HL-60 (cell line): ENCODE results near the gene NOS1AP.

Experiments used
- DNase-seq, 2 experiments: peaks; one replicate each; pipeline ENCODE4 v3.0.0-alpha.2; 2010 to 2020; ENCODE audit warnings: low read depth in 1 of 2, low spot score in 1 of 2
- H3K27ac ChIP-seq: fragments of 250-450 bp; sonication (Bioruptor Pico); replicated peaks from 2 replicates; pipeline ENCODE4 v1.5.1; 2020; ENCODE audit warnings: mild to moderate bottlenecking, moderate library complexity
- H3K27me3 ChIP-seq: fragments of 250-450 bp; sonication (Bioruptor Pico); 2 replicates; pipeline ENCODE4 v1.5.1; 2021; ENCODE audit warnings: mild to moderate bottlenecking, moderate library complexity; ENCODE audit not compliant: insufficient read depth, poor library complexity, severe bottlenecking
- H3K4me3 ChIP-seq: replicated peaks from 2 replicates; pipeline ENCODE4 v1.5.1; 2011; ENCODE audit warnings: mild to moderate bottlenecking, control low read depth, low read length; ENCODE audit not compliant: insufficient read depth
- GABPA ChIP-seq: IDR thresholded peaks from 2 replicates; pipeline ENCODE4 v1.6.1; 2012; ENCODE audit warnings: low read depth
- POLR2AphosphoS5 ChIP-seq: IDR thresholded peaks from 2 replicates; pipeline ENCODE4 v1.6.1; 2012; ENCODE audit warnings: low read depth
- SPI1 ChIP-seq: IDR thresholded peaks from 2 replicates; pipeline ENCODE4 v1.6.1; 2012; ENCODE audit warnings: low read depth, mild to moderate bottlenecking, borderline replicate concordance
- TF ChIP-seq, protein P1 (sequence below): IDR thresholded peaks from one replicate; pipeline ENCODE4 v1.5.1; 2011; ENCODE audit warnings: low read length, control low read depth, inconsistent platforms; ENCODE audit not compliant: insufficient read depth
- TF ChIP-seq, protein P2 (sequence below): IDR thresholded peaks from 2 replicates; pipeline ENCODE4 v1.6.1; 2012; ENCODE audit warnings: low read depth; ENCODE audit not compliant: insufficient replicate concordance

NOS1AP gene

DNA sequence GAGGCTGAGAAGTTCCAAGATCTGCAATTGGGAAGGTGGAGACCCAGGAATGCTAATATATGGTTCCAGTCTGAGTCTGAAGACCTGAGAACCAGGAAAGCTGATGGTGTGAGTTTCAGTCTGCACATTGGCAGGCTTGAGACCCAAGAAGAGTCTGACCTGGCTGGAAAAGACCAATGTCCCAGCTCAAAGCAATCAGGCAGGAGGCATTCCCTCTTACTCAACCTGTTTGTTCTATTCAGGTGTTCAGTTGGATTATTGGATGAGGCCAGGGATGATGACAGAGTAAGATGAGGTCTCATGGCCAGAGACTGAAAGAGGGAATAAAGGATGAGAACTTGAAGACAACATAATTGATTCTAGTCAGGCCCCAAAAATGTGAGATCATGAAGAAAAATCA, 257.1 kb downstream of the NOS1AP start:
- TF ChIP-seq POLR2AphosphoS5 (no peak), GABPA (no peak)
- TF ChIP-seq, protein P1, sequence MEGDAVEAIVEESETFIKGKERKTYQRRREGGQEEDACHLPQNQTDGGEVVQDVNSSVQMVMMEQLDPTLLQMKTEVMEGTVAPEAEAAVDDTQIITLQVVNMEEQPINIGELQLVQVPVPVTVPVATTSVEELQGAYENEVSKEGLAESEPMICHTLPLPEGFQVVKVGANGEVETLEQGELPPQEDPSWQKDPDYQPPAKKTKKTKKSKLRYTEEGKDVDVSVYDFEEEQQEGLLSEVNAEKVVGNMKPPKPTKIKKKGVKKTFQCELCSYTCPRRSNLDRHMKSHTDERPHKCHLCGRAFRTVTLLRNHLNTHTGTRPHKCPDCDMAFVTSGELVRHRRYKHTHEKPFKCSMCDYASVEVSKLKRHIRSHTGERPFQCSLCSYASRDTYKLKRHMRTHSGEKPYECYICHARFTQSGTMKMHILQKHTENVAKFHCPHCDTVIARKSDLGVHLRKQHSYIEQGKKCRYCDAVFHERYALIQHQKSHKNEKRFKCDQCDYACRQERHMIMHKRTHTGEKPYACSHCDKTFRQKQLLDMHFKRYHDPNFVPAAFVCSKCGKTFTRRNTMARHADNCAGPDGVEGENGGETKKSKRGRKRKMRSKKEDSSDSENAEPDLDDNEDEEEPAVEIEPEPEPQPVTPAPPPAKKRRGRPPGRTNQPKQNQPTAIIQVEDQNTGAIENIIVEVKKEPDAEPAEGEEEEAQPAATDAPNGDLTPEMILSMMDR: no peak
- DNase-seq: no peak
- no peak overlapping the region for H3K4me3 ChIP-seq
- H3K27me3 ChIP-seq: no peaks in the 10 kb centered on the region
- H3K27ac ChIP-seq: peak overlapping the region; percentile 61

DNA sequence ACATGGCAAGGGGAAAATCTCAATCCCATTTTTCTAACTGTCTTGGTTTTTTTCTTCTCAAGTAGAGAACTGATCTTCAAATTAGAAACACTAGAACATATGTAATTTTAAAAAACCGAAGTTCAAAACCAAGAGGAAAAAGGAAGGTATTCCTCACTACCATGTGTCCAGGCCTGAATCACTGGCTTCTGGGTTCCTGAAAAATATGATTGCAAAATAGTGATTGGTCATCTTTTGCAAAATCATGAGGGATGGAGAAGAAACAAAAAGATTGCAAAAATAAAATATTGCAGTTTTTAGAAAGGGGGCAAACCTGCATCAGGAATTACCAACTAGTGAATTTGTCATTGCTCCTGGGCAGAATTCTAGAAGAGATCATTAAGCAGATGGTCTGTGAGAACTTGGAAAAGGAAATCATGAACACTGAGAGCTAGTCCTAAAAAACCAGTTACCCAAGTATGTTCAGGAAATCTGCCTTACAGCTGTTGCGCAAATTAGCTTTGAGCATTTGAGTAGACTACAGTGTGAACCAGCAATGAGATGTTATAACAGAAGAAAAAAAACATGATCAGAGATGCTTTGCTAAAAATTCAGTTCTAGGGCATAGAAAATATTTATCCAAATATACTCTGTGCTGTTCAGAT, 257.8 kb downstream of the NOS1AP start:
- TF ChIP-seq, protein P2, sequence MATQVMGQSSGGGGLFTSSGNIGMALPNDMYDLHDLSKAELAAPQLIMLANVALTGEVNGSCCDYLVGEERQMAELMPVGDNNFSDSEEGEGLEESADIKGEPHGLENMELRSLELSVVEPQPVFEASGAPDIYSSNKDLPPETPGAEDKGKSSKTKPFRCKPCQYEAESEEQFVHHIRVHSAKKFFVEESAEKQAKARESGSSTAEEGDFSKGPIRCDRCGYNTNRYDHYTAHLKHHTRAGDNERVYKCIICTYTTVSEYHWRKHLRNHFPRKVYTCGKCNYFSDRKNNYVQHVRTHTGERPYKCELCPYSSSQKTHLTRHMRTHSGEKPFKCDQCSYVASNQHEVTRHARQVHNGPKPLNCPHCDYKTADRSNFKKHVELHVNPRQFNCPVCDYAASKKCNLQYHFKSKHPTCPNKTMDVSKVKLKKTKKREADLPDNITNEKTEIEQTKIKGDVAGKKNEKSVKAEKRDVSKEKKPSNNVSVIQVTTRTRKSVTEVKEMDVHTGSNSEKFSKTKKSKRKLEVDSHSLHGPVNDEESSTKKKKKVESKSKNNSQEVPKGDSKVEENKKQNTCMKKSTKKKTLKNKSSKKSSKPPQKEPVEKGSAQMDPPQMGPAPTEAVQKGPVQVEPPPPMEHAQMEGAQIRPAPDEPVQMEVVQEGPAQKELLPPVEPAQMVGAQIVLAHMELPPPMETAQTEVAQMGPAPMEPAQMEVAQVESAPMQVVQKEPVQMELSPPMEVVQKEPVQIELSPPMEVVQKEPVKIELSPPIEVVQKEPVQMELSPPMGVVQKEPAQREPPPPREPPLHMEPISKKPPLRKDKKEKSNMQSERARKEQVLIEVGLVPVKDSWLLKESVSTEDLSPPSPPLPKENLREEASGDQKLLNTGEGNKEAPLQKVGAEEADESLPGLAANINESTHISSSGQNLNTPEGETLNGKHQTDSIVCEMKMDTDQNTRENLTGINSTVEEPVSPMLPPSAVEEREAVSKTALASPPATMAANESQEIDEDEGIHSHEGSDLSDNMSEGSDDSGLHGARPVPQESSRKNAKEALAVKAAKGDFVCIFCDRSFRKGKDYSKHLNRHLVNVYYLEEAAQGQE: no peak
- TF ChIP-seq SPI1 (no peak), GABPA (no peak), POLR2AphosphoS5 (no peak)
- TF ChIP-seq, protein P1: no peak
- Histone ChIP-seq H3K27me3 (no peaks in the 10 kb centered on the region), H3K27ac (peak overlapping the region; percentile 61), H3K4me3 (no peak overlapping the region)
- DNase-seq: peak; percentile 62 to 69

GRCh38 chr1:162327788-162328165, 258.3 kb downstream of the NOS1AP start:
- TF ChIP-seq GABPA: no peak
- Histone ChIP-seq H3K4me3 (no peak overlapping the region), H3K27ac (peak overlapping the region; percentile 61), H3K27me3 (no peaks in the 10 kb centered on the region)
- peak; percentile 42 to 80 for DNase-seq

DNA sequence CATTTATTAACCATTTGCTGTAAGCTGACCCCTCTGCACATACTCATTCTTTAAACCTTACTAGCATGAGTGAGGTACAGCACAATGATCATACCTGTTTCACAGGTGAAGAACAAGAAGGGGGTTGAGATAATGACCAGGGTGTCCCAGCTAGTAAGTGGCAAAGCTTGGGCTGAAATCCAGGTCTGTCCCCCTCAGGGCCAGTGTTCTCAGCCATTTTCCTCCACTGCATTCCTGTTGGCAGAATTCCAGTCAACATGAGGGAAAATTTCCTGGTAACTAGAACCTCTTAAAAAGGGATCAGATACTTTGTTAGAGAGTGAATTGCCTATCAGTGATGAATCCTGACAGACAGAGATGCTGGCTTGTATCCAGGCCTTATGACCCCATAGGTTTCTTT, 259.0 kb downstream of the NOS1AP start:
- TF ChIP-seq, protein P2: no peak
- H3K4me3 ChIP-seq: no peak overlapping the region
- H3K27ac ChIP-seq: peak overlapping the region; percentile 61
- H3K27me3 ChIP-seq: no peaks in the 10 kb centered on the region
- DNase-seq: no peak

DNA sequence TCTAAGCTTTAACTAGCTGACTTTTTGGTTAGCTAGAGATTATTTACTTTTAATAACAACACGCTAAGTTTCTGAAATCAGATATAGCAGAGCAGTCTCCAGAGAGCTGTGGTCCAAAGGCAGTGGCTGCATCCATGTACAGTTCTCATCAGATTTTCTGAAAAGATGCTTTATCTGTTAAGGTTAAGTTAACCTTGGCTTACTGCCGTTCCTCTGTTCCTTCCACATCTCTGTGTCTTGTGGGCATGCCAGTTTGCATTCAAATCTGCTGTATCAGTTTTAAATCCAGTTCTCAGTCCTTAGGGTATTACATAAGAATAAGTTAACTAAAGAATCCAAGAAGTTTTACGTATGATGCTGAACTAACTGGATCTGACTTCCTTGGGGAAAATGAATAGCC, 260.3 kb downstream of the NOS1AP start:
- Histone ChIP-seq H3K4me3 (no peak overlapping the region), H3K27me3 (no peaks in the 10 kb centered on the region), H3K27ac (no peak overlapping the region)
- TF ChIP-seq, protein P1: no peak
- no peak for TF ChIP-seq SPI1
- no peak for TF ChIP-seq GABPA
- TF ChIP-seq POLR2AphosphoS5: no peak
- TF ChIP-seq, protein P2: no peak
- no peak for DNase-seq
